PC-9 (cell line): ENCODE data around the gene ADAMTSL3.

Experiments used
- EZH2 ChIP-seq: fragments of 200-600 bp; sonication (generic); IDR thresholded peaks from 2 replicates; pipeline ENCODE4 v1.8.0; 2017; ENCODE audit warnings: antibody characterized with exemption, low read depth
- TF ChIP-seq, protein P1 (sequence below): fragments of 200-600 bp; sonication (generic); conservative IDR thresholded peaks from 2 replicates; pipeline ENCODE4 v1.6.1; 2017; ENCODE audit warnings: mixed run types, antibody characterized with exemption, mild to moderate bottlenecking, moderate library complexity

DNA sequence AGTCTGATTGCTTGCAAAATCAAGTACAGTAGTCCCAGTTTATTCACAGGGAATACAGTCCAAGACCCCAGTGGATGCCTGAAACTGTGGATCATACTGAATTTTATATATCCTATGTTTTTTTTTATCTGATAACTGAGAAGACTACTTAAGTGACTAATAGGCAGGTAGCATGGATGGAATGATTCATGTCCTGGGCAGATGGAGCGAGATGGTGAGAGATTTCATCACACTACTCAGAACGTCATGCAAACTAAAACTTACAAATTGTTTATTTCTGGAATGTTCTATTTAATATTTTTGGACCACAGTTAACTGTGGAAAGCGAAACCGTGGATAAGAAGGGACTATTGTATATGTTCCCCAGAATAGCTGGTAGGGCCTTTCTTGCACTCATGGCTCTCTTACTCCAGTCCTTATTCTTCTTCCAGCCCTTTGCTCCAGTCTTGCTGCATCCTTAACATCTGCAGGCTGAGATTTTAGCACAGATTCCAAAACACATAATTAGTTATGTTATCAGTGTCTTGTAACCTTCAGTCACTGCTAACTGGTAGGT is 290.0 kb downstream of the ADAMTSL3 start:
- TF ChIP-seq, protein P1, sequence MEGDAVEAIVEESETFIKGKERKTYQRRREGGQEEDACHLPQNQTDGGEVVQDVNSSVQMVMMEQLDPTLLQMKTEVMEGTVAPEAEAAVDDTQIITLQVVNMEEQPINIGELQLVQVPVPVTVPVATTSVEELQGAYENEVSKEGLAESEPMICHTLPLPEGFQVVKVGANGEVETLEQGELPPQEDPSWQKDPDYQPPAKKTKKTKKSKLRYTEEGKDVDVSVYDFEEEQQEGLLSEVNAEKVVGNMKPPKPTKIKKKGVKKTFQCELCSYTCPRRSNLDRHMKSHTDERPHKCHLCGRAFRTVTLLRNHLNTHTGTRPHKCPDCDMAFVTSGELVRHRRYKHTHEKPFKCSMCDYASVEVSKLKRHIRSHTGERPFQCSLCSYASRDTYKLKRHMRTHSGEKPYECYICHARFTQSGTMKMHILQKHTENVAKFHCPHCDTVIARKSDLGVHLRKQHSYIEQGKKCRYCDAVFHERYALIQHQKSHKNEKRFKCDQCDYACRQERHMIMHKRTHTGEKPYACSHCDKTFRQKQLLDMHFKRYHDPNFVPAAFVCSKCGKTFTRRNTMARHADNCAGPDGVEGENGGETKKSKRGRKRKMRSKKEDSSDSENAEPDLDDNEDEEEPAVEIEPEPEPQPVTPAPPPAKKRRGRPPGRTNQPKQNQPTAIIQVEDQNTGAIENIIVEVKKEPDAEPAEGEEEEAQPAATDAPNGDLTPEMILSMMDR = no peak
- TF ChIP-seq EZH2 = no peak
